LHCN-M2 (cell line): Measurements from ENCODE around the gene SAMHD1. TPM values are rescaled to one million over a fixed set of nuclear protein-coding genes. Genes with fewer than 3 reads are reported as not detected.
"Not testable (repeated sequence)": the region's sequence is repeated elsewhere in the genome, so short reads cannot be mapped to it uniquely, and the experiment has no call there.

Experiments
- DNase-seq: peaks from one replicate; pipeline ENCODE4 v3.0.0-alpha.2; 2012; ENCODE audit warnings: low read depth
- total RNA-seq: library from RNA; depleted of rRNA; stranded (reverse); fragments of >200 nt; gene quantifications from 2 replicates; pipeline ENCODE4 v1.2.3, GENCODE V29; 2014

SAMHD1 gene
- total RNA-seq, 1 experiment from 2014 or later, result 21.5 TPM

DNA sequence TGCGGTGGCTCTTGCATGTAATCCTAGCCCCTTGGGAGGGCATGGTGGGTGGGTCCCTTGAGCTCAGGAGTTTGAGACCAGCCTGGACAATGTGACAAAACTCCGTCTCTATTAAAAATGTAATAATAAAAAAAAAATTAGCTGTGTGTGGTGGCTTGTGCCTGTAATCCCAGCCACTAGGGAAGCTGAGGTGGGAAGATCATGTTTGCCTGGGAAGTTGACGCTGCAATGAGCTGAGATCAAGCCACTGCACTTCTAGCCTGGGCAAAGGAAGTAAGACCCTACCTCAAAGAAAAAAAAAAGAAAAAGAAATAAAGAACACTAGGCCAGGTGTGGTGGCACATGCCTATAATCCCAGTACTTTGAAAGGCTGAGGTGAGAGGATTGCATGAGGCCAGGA, 4.5 kb upstream of the SAMHD1 start:
- DNase-seq, result no peak

- no peak for DNase-seq
Measured at GRCh38 chr20:36951979-36952738, 651 bp upstream of the SAMHD1 start.

DNA sequence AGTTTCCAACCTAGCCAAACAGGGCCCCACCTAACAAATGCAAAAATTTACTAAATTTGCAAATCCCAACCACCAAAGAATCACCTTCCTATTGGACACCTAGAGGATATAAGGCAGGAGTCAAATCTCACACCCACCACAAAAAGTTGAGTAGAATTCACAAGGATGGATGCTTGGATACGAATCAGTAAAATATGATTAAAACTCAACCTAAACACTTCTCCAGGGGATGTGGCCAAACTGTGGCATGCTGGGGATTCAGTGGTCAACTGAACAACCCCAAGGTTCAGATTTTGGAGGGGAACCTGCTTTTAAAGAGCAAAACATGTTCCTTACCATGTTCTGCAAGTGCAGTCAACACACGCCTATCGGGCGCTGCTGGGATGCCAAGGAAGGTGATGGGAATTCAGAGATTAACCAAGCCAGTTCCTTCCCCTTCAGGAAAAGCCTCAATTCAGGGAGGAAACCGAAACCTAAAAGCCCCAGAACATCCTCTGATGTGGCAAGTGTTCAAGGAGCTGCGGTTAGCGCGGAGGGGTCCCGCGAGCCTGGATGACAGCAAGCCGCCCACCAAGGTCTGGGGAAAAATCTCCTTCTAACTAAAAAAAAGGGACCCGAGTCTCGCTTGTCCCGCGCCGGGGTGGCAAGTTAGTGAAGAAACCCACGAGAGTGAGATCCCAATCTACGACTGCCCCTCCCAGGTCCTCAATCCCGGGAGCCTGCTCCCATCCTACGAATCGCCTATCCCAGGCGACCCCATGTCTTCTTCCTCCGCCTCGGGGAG, 902 bp downstream of the SAMHD1 start:
- DNase-seq, result peak; percentile 31

GRCh38 chr20:36941401-36941835, 10.1 kb downstream of the SAMHD1 start:
- peak; percentile 5 for DNase-seq

GRCh38 chr20:36937402-36937770, 14.1 kb downstream of the SAMHD1 start:
- DNase-seq, result no peak

- not testable (repeated sequence) for DNase-seq
Measured at GRCh38 chr20:36936761-36937401, 14.6 kb downstream of the SAMHD1 start.

DNA sequence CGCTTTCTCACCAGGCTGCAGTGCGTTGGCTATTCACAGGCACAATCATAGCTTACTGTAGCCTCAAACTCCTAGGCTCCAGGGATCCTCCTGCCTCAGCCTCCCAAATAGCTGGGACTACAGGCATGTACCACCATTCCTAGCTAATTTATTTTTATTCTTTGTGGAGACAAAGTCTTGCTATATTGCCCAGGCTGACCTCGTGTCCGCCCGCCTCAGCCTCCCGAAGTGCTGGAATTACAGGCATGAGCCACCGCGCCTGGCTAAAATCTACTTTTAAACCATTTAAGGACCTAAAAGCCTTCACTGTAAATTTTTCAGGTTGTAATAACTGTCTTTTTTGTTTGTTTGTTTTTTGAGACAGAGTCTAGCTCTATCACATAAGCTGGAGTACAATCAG, 15.2 kb downstream of the SAMHD1 start:
- no peak for DNase-seq

- not testable (repeated sequence) for DNase-seq
Measured at GRCh38 chr20:36933571-36933970, 17.9 kb downstream of the SAMHD1 start.

- peak; percentile 28 for DNase-seq
Measured at GRCh38 chr20:36932476-36933426, 18.8 kb downstream of the SAMHD1 start.

- not testable (repeated sequence) for DNase-seq
Measured at GRCh38 chr20:36932067-36932466, 19.4 kb downstream of the SAMHD1 start.

DNA sequence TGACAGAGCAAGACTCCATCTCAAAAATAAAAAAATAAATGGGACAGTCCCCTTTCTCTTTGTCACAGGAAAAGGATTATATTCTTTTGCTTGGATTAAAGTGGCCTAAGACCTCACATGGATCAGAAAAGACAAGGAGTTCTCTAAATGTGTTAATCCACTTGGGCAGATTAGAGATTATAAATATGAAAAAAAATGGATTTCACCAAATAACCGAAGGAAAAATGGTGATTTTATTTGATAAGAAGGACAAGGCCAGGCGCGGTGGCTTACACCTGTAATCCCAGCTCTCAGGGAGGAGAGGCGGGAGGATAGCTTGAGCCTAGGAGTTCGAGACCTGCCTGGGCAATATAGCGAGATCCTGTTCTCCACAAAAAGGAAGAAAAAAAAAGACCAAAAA, 21.8 kb downstream of the SAMHD1 start:
- DNase-seq, result no peak

DNA sequence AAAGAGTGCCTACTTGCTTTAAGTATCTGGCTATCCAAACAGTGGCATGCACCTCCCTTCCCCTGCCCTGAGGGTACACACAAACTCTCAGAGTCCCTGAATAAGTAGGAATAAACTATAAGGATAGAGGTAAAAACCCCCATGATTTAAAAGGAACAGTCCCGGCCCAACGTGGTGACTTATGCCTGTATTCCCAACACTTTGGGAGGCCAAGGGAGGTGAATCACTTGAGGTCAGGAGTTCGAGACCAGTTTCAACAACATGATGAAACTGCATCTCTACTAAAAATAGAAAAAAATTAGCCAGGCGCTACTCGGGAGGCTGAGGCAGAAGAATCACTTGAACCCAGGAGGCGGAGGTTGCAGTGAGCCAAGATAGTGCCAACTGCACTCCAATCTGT, 22.2 kb downstream of the SAMHD1 start:
- peak; percentile 55 for DNase-seq

DNA sequence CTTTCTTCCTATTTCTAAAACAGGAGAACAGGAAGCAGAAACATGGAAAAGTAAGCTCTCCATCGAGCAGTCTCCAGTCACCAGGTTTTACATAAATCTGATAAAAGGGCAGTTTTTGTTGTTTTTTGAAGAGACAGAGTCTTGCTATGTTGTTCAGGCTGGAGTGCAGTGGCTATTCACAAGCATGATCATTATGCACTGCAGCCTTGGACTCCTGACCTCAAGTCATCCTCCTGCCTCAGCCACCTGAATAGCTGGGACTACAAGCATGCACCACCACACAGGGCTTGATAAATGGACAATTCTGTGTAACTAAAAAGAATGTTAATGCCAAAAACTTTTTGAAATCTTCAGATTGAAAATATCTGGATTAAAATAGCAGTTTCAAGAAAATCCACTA, 23.8 kb downstream of the SAMHD1 start:
- DNase-seq, result no peak

DNA sequence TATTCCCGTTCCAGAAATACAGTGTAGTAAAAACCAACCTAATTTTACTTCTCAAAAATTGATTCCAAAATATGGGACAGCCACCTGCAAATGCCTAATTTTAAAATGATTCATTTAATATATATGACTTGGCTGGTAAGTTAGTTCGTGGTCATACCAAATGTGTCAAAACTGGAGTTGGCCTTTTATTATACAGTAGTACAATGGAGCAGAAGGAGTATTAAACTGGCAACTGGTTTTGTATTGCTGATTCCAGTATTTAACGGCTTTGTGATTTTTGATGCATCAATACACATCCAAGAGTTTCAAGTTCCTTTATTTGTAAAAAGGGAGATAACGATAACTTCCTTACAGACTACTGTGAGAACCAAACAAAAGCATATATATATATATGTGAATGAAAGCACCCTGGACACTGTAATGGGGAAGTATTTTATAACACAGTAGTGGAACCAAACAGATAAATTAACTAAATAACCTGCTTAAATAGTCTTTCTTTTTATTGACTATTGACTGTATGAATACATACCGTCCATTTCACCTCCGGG, 24.8 kb downstream of the SAMHD1 start:
- DNase-seq, result no peak

DNA sequence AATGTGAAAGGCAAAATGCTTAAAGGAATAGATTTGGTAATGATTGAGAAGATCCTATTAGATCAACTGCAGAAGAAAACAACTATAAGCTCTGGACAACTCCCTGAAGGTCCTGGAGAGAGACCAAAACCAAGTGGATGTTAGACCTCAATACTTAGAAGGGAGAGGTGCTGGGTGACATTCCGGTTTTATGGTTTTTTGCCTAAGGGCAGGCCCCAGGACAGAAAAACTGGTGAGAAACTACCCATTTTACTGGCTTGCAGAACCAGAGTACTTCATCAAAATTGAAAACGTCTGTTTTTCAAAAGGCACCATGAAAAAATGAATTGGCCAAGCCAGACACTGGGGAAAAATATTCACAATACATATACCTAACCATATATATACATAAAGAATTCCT, 26.3 kb downstream of the SAMHD1 start:
- DNase-seq, result no peak

DNA sequence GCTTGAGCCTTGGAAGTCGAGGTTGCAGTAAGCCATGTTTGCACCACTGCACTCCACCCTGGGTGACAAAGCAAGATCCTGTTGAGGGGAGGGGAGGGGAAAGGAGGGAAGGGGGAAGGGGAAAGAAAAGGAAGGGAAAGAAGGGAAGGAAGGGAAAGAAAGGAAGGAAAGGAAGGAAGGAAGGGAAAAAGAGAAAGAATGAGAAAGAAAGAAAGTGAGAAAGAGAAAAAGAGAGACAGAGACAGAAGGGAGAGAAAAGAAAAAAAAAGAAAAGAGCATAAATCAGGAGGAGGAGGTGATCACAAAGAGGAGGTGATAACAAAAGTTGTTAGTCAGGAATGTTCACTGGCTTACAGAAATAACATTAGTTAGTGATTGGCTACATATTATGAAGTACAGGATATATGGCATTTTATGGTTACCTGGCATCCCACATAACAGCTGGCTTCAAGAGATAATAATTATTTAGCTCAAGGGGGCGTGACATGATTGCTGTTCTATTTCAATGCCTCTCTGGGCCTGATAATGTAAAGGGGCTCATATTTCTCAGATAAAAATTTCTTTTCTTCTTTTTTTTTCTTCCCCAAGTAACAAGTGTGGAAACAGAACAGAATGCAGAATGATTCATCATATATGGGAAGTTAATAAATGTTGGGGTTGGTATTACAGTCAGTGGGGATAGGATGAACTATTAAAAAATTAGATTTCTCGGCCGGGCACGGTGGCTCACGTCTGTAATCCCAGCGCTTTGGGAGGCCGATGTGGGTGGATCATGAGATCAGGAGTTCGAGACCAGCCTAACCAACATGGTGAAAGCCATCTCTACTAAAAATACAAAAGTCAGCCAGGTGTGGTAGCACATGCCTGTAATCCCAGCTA, 27.1 kb downstream of the SAMHD1 start:
- DNase-seq, result no peak

DNA sequence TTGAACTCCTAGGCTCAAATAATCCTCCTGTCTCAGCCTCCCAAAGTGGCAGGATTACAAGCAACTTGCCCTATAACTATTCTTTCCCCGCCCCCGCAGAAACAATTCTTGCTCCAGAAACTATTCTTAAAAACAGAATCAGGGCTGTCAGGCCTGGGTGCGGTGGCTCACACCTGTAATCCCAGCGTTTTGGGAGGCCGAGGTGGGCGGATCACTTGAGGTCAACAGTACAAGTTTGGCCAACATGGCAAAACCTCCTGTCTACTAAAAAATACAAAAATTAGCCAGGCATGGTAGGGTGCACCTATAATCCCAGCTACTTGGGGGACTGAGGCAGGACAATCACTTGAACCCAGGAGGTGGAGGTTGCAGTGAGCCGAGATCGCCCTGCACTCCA, 31.2 kb downstream of the SAMHD1 start:
- no peak for DNase-seq

GRCh38 chr20:36919715-36920333, 31.7 kb downstream of the SAMHD1 start:
- DNase-seq, result peak; percentile 56

DNA sequence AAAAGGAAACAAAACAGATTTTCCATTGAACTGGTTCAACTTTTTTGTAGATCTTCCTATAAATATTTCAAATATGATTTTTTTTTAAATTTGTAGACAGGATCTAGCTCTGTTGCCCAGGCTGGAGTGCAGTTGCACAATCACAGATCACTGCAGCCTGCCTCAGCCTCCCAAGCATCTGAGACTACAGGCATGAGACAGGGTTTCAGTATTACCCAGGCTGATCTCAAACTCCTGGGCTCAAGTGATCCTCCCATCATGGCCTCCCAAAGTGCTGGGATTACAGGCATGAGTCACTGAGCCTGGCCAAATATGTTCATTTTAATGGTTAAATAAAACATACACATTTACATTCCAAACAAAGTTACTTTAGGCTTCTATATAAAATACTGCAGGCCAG, 33.6 kb downstream of the SAMHD1 start:
- DNase-seq, result peak; percentile 14

DNA sequence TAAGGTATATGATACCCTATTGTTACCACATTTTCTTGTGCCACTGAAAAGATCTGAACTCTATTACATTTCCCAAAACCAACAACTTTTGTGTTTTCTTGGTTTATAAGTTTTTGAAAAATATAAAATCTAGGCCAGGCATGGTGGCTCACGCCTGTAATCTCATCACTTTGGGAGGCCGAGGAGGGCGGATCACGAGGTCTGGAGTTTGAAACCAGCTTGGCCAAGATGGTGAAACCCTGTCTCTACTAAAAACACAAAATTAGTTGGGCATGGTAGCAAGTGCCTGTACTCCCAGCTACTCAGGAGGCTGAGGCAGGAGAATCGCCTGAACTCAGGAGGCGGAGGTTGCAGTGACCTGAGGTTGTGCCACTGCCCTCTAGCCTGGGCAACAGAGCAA, 34.3 kb downstream of the SAMHD1 start:
- no peak for DNase-seq
